Measurements from ENCODE around the gene FAR2.
"Not testable (repeated sequence)": the region's sequence is repeated elsewhere in the genome, so short reads cannot be mapped to it uniquely, and the experiment has no call there.

The FAR2 gene

GRCh38 chr12:29152981-29153630 lies 4.0 kb downstream of the FAR2 start:
- no peak for DNase-seq (ENCODE audit: low read depth in 2 of 2, low spot score in 1 of 2)

GRCh38 chr12:29155079-29155478 lies 6.0 kb downstream of the FAR2 start:
- DNase-seq (ENCODE audit: low read depth in 2 of 2, low spot score in 1 of 2), result no peak

GRCh38 chr12:29157486-29157946 lies 8.4 kb downstream of the FAR2 start:
- DNase-seq (ENCODE audit: low read depth in 2 of 2, low spot score in 1 of 2), result no peak

- no peak for DNase-seq (ENCODE audit: low read depth in 2 of 2, low spot score in 1 of 2)
Measured at GRCh38 chr12:29158115-29158763, 9.2 kb downstream of the FAR2 start.

DNA sequence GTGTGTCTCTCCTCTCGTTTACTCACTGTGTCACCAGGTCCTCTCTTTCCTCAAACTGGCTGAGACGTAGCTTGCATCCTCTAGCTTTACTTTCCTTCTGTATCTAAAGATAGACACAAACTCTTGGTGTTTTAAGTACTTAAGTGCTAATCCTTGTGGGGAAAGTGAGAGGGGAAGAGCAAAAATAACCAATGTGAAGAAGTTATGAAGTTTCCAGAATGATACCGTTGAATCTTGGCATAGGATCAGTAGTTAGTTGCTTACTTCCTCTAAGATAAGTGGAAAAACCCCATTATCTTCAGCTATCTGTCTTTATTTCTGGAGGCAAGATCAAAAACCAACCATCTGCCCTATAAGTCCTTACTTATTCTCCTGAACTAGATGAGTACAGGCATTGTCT lies 10.6 kb downstream of the FAR2 start:
- DNase-seq (ENCODE audit: low read depth in 2 of 2, low spot score in 1 of 2), result no peak

- no peak for DNase-seq (ENCODE audit: low read depth in 2 of 2, low spot score in 1 of 2)
Measured at GRCh38 chr12:29160230-29160629, 11.2 kb downstream of the FAR2 start.

DNA sequence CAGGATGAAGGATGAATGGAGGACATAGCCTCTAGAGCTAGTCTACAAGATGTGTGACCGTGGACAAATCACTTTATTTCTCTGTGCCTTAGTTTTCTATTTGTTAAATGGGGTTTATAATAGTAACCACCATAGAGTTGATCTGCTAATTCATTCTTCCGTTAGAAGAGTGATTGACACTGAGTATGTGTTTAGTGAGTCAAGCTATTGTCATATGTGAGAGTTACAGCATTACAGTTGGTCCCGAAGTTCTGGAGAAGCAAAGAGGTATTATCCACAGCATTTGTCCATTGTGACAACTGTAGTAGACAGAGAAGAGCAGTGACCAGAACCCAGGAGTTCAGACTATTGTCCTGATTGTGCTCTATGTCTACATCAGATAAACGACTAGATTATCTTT lies 14.1 kb downstream of the FAR2 start:
- DNase-seq (ENCODE audit: low read depth in 2 of 2, low spot score in 1 of 2), result no peak

DNA sequence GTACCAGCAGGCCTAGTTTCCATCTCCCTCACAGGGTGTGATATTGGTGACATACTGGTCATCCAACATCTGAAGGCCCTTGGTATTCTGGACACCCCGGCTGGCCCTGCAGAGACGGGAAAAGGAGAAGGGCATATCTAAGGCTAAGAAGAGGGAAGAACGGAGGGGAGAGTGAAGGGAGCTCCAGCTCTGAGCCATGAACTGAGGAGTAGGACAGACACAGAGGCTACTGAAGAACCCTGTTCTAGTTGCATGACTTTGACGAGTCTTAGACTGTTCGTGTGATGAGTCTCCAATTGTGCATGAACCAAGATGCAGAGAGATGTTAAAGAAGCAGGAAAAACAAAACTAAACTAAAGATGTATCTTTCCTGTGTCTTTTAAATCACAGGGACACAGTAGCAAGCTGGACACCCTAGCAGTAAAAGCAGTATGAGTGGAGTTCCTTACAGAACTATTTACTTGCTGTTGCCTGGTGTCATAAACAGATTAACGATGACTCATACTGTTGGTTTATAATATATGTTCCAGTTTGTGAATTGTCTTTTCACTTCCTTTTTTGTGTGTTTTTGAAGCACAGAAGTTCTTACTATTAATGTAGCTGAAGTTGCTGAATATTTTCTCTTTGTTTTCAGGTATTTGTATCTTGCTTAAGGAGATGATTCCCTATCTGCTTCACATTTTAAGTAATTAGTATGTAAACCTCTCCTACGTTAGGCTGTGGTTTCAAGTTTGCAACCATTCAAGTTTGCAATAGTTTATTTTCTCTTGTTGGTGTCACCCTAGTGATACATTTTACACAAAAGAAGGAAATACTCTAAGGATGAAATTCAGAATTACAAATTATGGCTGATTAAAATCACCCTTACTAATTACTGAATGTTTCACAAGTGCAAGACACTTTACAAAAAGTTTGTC lies 15.7 kb downstream of the FAR2 start:
- DNase-seq (ENCODE audit: low read depth in 2 of 2, low spot score in 1 of 2), result no peak

DNA sequence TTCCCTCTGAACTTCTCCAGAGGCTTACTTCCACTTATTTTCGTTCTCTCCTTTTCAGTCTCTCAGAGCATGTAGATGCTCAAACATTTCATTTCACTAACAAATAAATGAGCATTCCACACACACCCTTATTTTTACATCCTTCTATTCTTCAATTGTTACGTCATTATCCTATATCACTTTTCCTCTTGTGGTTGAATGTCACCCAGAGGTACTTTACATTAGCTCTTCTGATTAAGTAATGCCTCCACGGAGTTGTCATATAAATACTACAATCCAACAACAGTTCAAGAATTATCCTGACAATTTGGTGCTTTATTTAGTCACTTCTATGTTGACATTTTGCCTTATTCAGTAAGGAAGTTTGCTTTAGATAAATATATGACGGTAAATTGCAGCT lies 18.4 kb downstream of the FAR2 start:
- no peak for DNase-seq (ENCODE audit: low read depth in 2 of 2, low spot score in 1 of 2)

- no peak for DNase-seq (ENCODE audit: low read depth in 2 of 2, low spot score in 1 of 2)
Measured at GRCh38 chr12:29167988-29168387, 18.9 kb downstream of the FAR2 start.

DNA sequence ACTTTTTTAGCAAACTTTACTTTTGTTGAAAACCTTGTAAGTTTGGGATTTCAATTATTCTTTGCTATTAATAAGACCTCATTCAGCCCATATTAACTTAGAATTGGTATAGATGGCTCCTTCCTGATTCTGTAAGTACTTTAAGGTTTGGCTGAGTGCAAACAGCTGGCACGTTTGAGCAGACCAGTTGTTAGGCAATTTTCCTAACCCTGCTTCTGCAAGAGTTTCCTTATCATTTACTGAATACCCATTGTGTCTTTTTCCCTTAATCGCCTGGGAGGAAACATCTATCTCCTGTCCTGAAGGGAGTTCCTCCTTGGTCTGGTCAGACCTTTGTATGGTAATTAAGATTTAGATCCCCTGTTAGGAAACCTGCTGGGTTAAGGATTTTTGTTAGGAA lies 20.9 kb downstream of the FAR2 start:
- DNase-seq (ENCODE audit: low read depth in 2 of 2, low spot score in 1 of 2), result not testable (repeated sequence)

DNA sequence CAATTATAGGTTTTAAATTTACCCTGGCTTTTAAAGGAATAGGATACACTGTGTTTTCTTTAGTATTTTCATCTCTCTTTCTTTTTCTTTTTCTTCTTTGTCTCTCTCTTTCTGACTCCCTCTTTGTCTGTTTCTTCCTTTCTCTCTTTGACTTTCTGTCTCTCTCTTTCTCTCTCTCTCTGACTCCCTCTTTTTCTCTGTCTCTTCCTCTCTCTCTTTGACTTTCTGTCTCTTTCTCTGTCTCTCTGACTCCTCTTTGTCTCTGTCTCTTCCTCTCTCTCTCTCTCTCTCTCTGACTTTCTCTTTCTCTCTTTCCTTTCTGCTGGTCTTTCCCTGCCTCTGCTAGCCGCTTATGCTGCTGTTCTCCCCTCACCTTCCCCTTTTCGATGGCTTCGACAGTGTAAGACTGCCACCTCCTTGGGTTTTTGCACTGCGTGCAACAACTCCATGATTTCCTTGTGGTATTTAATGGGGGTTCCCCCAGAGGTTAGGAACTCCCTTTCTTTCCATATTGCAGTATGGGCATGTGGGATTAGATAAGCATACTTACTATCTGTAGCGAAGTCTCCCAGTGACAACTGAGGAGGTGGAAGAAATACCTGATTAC lies 21.5 kb downstream of the FAR2 start:
- not testable (repeated sequence) for DNase-seq (ENCODE audit: low read depth in 2 of 2, low spot score in 1 of 2)

GRCh38 chr12:29171421-29172258 lies 22.6 kb downstream of the FAR2 start:
- DNase-seq (ENCODE audit: low read depth in 2 of 2, low spot score in 1 of 2), result no peak

DNA sequence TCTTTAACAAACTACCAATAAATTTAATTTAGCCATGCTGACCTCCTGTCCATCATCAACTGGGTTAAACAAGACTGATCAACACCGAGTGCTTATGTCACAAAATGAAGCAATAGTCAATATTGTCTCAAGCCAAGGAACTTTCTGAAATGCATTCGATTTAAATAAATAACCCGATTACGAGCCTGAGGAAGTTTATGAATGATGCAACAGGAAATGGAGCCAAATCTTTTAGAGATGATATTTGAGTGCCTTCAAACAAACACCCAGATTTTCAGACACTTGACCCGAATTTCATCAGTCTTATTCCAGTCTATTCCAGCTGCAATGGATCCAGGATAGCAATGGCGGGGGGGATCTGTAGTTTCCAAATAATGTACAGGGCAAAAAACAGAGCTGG lies 27.9 kb downstream of the FAR2 start:
- no peak for DNase-seq (ENCODE audit: low read depth in 2 of 2, low spot score in 1 of 2)

DNA sequence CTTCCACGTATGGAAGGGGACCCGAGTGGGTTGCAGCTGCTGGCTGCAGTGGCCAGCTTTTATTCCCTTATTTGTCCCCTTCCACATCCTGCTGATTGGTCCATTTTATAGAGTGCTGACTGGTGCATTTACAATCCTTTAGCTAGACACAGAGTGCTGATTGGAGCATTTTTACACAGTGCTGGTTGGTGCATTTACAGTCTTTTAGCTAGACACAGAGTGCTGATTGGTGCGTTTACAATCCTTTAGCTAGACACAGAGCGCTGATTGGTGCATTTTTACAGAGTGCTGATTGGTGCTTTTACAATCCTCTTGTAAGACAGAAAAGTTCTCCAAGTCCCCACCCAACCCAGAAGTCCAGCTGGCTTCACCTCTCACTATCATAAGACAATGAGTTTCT lies 33.2 kb downstream of the FAR2 start:
- not testable (repeated sequence) for DNase-seq (ENCODE audit: low read depth in 2 of 2, low spot score in 1 of 2)

DNA sequence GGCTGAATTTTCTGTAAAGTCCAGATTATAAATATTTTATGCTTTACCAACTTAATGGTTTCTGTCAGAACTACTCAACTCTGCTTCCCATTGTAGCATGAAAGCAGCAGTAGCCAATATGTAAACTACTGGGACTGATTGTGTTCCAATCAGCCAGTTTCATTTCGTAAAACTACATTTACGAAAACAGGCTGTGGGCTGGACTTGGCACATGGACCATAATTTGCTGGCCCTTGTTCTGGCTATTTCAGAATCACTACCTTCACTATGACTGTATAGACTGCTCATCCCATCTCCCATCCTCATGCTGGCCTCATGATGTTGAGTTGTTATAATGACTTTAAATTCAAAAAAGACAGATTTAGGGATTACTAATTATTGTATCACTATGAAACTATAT lies 38.7 kb downstream of the FAR2 start:
- DNase-seq (ENCODE audit: low read depth in 2 of 2, low spot score in 1 of 2), result no peak

DNA sequence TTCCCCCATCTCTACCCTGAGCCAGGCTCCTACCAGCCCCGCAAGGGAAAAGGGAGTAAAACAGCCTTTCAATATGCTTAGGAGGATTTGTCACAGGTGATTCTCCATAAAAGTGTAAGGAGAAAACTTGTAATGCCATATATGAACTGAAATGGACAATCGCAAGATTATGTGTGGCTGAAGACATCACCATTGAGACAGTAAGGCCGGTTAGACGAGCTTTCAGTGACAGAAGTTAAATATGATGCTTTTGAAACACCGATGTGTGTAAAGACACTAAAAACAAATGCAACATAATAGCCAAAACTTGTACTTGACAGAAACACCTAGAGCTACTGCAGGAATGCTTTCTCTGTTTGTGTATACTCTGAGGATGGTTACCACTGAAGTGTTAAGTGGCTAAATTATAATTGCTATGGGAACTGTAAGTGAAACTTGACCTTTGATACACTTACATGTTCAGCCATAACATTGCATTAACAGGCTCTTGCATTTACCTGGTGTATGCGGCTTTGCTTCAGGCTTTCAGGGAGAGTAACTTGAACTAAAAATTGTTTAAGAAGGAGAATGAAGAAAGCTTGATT lies 42.3 kb downstream of the FAR2 start:
- DNase-seq (ENCODE audit: low read depth in 2 of 2, low spot score in 1 of 2), result no peak

DNA sequence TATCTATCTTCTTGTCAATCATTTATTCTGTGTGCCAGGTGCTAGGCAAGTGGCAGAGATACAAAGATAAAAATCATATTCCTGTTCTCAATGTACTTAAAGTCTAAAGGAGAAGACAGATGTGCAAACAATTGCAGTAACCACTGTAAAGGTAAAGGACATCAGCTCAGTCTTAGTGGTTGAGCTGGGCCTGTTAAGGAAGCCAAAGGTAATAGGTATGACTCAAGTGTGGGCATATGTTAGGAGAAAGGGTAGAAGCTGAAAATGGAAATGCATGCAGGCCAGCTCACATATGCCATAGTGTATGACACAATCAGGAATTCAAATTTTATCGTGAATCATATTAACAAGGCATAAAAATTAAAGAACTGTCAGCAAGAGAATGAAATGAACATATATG lies 49.8 kb downstream of the FAR2 start:
- no peak for DNase-seq (ENCODE audit: low read depth in 2 of 2, low spot score in 1 of 2)

- DNase-seq (ENCODE audit: low read depth in 2 of 2, low spot score in 1 of 2), result no peak
Measured at GRCh38 chr12:29200586-29200985, 51.5 kb downstream of the FAR2 start.

DNA sequence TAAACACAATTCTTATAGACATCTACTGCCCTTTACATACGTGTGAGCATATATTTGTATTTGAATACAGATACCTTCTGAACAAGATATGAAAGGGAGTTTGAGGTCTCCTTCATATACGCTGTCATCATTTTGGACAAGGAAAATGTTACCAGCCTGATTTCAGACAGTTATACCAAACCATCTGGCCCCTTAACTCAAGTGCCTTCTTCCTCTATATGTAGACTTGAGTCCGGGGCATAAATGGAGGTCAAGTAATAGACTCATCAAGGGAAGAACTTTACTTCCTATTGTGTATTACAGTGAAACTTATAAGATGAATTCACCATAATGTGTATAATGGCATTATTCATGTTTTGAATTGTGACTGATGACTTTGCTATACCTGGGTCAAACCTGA lies 52.2 kb downstream of the FAR2 start:
- DNase-seq (ENCODE audit: low read depth in 2 of 2, low spot score in 1 of 2), result no peak
